NCI-H1694 (cell line): Measurements from ENCODE around the gene SURF2.
A peak's percentile ranks its signal among the peaks of the same experiment; 100 is the strongest.

Experiments
- DNase-seq: peaks from one replicate; lab custom pipeline; 2025; lab: John Stamatoyannopoulos, UW

SURF2 gene

GRCh38 chr9:133335924-133336811 is 20.2 kb upstream of the SURF2 start, which contains the start of gene SURF6:
SURF6 (minus strand) TSS chr9:133336188; CDS start chr9:133336132, 56 bp downstream.
- DNase-seq, result peak; percentile 77

GRCh38 chr9:133339641-133340040 is 16.7 kb upstream of the SURF2 start:
- no peak for DNase-seq

- no peak for DNase-seq
Measured at GRCh38 chr9:133340256-133340655, 16.1 kb upstream of the SURF2 start.

- no peak for DNase-seq
Measured at GRCh38 chr9:133340916-133341315, 15.4 kb upstream of the SURF2 start.

GRCh38 chr9:133341369-133342068 is 14.8 kb upstream of the SURF2 start:
- DNase-seq, result no peak

- no peak for DNase-seq
Measured at GRCh38 chr9:133342069-133342406, 14.3 kb upstream of the SURF2 start.

GRCh38 chr9:133342570-133342969 is 13.8 kb upstream of the SURF2 start:
- no peak for DNase-seq

GRCh38 chr9:133344071-133344470 is 12.3 kb upstream of the SURF2 start:
- no peak for DNase-seq

GRCh38 chr9:133344979-133345378 is 11.4 kb upstream of the SURF2 start:
- DNase-seq, result no peak

GRCh38 chr9:133345596-133345995 is 10.8 kb upstream of the SURF2 start:
- DNase-seq, result no peak

- DNase-seq, result no peak
Measured at GRCh38 chr9:133346021-133346785, 10.1 kb upstream of the SURF2 start.

- DNase-seq, result no peak
Measured at GRCh38 chr9:133347515-133347984, 8.8 kb upstream of the SURF2 start.

- peak; percentile 92 for DNase-seq
Measured at GRCh38 chr9:133347985-133348717, 8.2 kb upstream of the SURF2 start, which contains the start of the genes MED22 and RPL7A. MED22 (minus strand) TSS chr9:133348131; CDS start chr9:133346662, 1,469 bp downstream. RPL7A (plus strand) TSS chr9:133348218; CDS start chr9:133348244, 26 bp downstream.

- no peak for DNase-seq
Measured at GRCh38 chr9:133348718-133349573, 7.4 kb upstream of the SURF2 start.

GRCh38 chr9:133349965-133350616 is 6.3 kb upstream of the SURF2 start:
- DNase-seq, result no peak

- DNase-seq, result no peak
Measured at GRCh38 chr9:133351526-133351907, 4.8 kb upstream of the SURF2 start.

- DNase-seq, result no peak
Measured at GRCh38 chr9:133351908-133352634, 4.3 kb upstream of the SURF2 start.

- no peak for DNase-seq
Measured at GRCh38 chr9:133352635-133353340, 3.6 kb upstream of the SURF2 start.

- DNase-seq, result no peak
Measured at GRCh38 chr9:133353548-133353947, 2.8 kb upstream of the SURF2 start.
